ENCODE measurements around the gene DTNB.
"Not testable (repeated sequence)": the region's sequence is repeated elsewhere in the genome, so short reads cannot be mapped to it uniquely, and the experiment has no call there.

DTNB gene

DNA sequence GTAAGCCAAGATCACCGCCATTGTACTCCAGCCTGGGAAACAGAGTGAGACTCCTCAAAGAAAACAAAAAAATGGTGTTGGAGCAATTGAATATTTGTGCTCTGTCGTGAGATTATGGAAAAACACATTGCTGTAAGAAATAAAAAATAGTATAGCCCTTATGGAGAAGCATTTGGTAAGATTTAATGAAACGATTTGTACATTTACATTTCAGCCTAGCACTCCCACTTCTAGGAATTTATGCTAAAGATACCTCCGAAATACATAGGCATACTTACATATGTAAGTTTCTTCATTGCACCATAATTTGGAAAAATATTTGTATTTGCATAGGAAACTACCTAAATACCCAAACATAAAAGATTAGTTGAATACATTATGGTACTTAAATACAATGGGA is 8.7 kb upstream of the DTNB start:
- no peak for DNase-seq (ENCODE audit: low read depth)

DNA sequence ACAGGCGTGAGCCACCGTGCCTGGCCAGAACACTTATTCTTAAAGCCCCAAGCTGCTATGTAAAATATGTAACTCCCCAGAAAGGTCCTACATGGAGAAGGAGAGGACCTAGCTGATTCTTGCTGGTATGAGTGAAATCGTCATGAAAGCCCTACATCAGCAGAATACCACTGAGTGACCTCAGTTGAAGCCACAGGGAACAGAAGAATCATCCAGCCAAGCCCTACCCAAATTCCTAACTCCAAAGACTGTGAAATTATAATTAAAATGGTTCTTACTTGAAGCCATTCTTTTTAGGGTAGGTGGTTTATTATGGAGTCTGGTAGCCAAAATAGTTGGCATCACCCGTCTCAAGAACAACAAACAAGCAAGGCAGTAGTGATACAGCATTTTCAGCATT is 4.5 kb upstream of the DTNB start:
- no peak for DNase-seq (ENCODE audit: low read depth)

DNA sequence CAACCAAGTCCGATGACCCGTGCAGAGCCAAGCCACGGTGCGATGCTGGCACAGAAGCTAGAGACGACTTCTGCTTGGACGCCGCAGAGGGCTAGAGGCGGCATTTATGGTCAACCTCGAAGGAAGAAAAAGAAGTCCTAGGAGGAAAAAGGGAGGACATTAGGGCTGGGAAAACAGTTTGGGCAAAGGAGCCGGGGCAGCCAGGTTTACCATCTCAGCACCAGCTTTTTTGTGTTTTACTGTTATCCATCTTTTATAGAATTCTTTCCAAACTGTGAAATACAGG is 643 bp upstream of the DTNB start:
- DNase-seq (ENCODE audit: low read depth): no peak

DNA sequence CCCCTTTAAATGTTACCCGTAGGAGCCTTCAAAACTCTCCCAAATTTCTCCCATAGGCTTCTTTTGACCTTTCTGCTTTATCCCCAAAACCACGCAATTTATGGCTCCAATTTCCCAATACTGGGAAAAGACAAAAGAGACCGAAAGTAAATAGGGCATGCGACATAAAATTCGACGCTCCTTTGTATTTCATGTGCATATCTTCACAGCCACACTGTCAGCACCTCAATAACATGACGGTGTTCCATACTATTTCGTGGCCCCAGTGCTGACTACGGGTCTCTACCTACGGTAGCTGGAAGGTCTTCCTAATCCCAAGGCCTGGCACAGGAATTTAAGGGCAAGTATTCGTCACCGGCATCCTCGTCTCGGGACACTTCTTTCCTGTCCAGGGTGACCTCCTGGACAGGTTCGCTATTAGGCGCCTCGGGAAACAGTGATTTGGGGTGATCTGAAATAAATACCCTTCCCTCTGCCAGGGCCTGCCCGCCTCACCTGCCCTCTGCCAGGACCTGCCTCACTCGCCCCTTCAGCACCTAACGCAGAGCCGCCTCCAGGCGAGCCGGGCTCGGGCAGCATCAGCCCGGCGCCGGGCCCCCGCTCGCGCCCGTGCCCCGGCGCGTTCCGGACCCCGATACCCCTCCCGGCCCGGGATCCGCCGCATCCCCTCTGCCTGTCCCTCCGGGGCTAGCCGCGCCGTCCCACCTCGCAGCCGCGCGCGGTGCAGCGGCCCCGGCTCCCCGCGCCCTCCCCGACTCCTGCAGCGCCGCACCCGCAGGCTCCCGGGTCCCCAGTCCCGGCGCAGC is 680 bp downstream of the DTNB start:
- no peak for DNase-seq (ENCODE audit: low read depth)

DNA sequence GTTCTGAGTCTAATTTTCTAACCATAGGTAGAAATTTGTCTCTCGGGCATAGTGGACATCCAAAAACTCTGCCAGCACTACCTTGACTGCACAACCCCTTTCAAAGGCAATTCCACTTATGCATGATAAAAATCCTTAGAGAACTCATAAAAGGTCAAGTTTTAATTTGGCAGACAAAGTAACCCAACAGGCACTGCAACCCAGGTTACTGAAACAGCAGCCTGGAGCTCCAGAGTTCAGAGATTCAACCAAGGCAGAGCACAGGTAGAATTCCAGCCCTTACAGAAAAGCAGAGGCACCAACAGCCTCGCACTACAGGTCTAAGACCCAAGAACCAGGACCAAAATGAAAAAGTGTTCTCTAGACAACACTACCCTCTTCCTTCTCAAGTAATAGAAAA is 1.8 kb downstream of the DTNB start:
- no peak for DNase-seq (ENCODE audit: low read depth)

DNA sequence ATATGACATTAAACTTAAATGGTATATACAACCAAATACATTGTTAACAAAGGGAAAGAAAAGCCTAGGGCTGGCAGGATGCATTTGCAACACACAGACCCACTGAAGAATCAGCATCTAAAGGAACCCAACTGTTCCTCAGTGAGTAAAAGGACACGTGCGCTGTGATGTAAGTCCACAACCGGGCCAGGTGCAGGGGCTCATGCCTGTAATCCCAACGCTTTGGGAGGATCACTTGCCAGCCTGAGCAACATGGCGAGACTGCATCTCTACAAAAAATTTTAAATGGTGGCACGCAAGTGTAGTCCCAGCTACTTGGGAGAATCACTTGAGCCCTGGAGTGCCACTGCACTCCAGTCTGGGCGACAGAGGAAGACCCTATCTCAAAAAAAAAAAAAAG is 3.9 kb downstream of the DTNB start:
- no peak for DNase-seq (ENCODE audit: low read depth)

DNA sequence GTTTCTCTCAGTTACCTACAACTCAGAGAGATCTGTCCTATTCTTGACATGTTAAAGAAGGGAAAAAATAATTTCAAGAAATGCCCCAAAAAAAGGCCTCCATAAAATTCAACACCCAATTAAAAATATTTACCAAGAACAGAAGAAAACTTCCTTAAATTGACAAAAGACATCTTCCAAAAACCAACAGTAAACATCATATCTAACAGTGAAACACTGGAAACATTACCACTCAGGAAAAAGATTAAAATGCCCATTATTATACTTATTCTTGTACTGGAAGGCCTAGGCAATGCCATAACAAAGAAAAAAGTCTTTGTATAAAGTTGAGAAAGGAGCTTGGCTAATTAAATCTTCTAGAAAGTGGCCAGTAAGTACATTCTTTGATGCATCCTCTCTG is 7.2 kb downstream of the DTNB start:
- no peak for DNase-seq (ENCODE audit: low read depth)

DNA sequence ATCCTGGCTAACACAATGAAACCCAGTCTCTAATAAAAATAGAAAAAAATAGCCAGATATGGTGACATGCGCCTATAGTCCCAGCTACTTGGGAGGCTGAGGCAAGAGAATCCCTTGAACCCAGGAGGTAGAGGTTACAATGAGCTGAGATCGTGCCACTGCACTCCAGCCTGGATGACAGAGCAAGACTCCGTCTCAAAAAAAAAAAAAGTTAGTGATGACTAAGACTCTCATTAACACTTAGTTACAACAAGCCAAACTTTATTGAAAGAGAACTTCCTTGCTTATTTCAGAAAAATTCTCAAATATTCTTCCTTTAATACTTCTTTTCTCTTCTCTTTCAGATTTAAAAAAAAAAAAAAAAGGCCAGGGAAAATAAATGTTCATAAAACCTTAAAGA is 7.9 kb downstream of the DTNB start:
- not testable (repeated sequence) for DNase-seq (ENCODE audit: low read depth)

DNA sequence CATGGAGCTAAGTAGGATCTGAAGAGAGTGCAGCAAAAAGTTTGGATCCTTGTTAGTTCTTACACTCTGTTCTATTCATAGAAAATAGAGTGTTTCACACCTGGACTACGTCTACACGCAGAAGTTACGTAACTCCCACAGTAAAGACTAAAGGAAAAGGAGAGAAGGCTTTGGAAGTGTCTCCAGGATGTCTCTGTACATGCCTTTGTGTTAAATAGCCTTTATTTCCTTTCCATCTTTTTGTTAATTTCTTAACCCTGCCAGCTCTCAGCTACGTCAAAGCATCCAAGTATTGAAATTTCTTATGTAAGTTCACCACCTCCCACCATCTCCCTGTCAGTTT is 8.4 kb downstream of the DTNB start:
- no peak for DNase-seq (ENCODE audit: low read depth)

DNA sequence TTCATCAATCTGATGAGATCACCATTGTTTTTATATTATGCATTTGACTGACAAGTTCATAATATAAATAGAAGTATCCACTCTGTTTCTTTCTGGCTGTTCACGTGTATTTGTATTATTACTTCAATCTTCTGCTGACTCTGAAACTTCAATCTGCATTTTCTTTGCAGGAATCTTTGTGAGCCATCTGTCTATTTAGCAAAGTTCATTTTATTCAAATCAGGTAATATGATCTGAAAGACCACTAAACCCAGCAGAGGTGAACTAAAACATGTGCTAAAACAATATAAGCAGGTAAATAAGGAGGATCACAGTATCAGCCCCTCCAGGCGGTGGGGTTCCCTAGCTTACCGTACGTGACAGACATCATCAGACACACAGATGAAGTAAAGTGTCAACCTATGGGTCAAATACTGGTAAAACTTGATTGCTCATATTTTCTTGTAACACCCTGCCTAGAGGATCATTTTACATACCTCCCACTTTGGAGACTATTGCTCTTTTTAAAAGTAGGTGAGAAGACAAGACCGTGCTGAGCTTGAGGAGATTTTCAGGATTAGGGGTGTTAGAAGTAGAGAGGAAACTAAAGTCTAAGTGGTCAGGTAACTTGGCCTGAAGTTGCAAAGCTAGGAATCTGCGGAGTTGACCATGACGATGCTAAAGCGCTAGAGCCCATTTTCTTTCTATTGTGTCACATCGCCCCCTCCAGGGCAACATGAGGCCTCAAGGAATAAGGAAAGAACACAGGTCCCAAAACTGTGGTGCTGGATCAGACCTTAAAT is 9.0 kb downstream of the DTNB start:
- no peak for DNase-seq (ENCODE audit: low read depth)

DNA sequence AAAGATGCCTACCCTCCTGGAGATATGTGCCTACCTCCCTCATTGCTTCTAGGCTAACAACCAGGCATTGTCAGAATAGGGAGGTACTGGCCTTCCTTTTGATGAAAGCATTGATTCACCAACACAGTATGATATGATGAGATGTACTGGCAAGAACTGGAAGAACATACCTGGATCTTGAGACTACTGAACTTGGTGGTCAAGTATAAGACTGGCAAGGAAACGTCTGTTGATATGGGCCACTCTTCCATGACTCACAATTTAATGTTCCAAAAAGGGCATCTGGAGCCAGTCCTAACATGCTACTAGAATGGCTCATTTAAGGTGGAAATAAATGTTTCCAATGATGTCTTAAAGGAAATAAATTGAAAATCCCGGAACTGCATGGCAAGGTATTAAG is 18.1 kb downstream of the DTNB start:
- DNase-seq (ENCODE audit: low read depth): no peak

DNA sequence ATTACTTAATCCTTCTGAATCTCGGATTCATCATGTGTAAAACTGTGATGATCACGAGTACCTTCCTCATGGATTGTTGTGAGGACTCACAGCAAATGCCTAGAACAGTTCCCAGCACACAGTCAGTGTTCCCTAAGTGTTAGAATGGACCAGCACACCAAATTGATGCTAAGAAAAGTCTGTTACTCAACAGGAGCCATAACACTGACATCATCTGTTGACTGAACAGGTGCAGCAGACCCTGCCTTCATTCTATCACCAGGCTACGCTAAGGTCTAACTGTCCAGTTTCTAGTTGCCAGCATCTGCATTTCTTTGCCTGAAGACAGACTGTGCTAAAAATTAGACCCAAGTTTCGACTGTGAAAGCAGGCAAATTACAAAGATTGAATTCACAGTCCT is 18.6 kb downstream of the DTNB start:
- DNase-seq (ENCODE audit: low read depth): no peak

DNA sequence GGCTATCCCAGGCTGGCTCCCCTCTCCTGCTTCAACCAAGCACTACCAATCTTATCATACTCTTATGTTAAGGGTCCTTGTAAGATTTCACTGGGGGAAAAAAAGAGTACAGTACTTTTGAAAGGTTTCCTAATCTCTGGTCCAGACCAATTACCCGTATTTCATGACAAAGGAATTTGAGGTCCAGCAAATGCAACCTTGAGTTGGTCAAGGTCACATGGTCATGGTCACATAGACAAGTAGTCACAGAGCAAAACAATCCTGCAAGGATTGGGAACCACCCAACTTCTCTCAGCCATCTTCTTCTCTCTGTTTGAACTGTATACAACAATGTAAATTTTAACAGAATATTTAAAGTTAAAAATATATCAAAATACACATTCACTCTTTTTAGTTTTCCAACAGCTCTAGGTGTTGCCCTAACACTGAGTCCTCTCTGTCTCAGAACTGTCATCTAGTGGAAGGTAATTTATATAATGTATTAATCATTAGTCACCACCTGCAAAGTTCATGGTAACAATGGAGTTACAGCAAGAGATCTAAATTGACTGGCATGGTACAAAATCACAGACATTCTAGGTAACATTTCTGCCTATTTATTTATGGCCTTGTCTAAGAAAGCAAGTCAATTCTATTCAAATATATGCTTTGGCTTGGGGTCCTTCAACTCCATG is 21.5 kb downstream of the DTNB start:
- no peak for DNase-seq (ENCODE audit: low read depth)

DNA sequence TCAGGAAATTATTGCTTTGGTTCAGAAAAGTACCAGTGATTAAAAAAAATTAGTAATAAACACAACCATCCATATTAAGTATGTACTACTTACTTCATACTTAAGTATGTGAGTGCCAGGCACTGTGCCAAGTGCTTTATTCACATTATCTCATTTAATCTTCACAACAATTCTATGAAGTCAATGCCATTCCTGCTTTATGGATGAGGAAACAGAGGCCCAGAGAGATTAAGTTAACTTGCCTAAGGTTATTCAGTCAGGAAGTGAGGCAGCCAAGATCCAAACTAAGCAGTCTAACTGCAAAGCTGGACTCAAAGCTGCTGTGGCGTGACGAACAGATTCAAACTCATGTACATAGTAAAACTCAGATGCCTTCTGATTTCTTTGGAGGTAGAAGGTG is 22.3 kb downstream of the DTNB start:
- DNase-seq (ENCODE audit: low read depth): no peak

DNA sequence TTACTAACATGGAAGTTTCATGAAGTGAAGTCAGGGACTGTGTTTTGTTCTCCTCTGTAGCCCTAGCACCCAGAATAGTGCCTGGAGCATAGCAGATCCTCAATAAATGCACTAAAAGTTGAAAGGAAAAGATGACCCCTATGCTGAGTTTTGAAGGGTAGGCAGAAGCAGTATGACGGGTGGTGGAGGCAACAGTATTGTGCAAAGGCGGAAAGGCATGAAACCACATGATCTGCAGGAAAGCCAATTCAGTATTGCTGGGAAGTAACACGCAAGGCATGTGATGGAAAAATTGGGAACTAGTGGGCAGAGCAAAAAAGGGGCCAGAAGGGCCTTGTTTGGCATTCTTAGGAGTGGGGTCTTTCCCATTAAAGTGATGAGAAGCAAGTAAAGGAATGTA is 23.1 kb downstream of the DTNB start:
- no peak for DNase-seq (ENCODE audit: low read depth)

DNA sequence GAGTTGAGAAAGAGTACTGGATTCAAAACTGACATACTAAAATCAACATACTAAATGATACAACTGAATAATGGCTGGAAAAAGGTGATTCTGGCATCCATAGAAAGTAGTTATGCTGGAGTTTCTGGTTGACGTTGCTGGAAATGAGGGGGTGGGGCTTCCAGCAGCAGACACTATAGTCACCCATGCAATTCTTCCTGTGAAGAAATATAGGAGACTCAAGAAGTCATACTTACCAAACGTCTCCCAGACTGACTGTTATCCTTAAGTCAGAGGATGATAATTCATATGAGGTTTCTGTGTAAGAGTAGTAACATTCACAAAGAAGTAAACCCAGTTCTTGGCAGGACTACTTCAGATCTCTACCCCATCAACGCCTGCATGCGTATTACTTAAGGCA is 23.6 kb downstream of the DTNB start:
- no peak for DNase-seq (ENCODE audit: low read depth)

DNA sequence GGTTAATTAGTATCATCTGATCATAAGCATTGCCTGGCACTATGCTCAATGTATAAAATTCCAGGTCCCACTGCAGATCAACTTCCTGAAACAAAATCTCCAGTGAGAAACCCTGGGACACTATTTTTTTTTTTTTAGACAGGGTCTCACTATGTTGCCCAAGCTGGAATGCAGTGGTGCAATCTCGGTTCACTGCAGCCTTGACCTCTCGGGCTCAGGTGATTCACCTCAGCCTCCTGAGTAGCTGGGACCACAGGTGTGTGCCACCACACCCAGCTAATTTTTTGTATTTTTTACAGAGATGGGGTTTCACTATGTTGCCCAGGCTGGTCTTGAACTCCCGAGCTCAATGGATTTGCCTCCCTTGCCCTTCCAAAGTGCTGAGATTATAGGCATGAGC is 31.1 kb downstream of the DTNB start:
- DNase-seq (ENCODE audit: low read depth): no peak

DNA sequence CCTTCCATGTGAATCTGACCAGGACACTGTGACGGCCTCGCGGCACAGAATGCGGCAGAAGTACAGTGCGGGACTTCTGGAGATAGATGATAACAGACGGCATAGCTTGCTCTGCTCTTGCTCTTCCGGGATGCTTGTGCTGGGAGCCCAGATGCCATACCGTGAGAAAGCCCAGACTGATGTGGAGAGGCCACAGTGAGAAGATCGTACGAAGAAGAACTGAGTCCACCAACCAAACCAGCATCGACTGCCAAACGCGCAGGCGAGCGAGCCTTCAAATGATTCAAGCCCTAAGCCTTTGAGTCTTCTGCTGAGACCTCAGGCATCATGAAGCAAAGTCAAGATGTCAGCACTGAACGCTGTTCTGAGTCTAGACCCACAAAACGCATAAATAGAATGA is 33.7 kb downstream of the DTNB start:
- no peak for DNase-seq (ENCODE audit: low read depth)

DNA sequence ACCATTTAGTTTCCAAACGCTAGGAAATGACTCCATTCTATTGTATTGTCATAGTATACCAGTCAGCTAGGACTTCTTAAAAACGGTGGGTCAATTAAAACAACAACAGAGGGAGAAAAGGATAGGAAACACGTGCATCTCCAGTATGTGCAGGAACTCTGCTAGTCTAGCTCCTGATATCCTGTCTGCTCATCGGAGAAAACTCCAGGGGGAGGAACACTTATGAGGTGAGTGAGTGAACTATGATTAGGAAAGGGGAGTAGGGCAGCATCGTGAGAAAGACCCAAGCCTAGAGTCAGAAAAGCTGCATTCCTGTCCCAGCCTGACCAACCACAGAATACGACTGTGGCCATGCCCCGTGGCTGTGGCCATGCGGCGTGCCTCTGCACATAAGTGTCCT is 34.2 kb downstream of the DTNB start:
- no peak for DNase-seq (ENCODE audit: low read depth)

DNA sequence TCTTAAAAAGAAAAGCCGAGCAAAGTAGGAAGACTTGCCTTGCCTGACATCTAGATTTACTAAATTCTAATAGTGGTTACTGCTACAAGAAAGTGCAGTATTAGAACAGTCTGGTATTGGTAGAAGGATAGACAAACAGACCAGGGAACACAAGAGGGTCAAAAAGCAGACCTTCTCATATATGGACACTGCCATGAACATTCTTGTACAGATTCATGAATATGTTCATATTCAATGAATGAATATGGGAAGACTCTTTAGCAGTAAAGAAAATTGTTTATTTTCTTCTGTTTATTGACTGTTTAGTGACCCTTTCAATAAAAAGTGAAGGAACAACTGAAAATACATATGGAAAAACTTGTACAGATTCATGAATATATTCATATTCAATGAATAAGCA is 37.6 kb downstream of the DTNB start:
- no peak for DNase-seq (ENCODE audit: low read depth)

DNA sequence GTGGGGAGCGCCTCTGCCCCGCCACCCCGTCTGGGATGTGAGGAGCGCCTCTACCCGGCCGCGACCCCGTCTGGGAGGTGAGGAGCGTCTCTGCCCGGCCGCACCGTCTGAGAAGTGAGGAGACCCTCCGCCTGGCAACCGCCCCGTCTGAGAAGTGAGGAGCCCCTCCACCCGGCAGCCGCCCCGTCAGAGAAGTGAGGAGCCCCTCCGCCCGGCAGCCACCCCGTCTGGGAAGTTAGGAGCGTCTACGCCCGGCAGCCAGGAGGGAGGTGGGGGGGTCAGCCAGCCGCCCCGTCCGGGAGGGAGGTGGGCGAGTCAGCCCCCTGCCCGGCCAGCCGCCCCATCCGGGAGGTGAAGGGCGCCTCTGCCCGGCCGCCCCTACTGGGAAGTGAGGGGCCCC is 39.6 kb downstream of the DTNB start:
- DNase-seq (ENCODE audit: low read depth): not testable (repeated sequence)

DNA sequence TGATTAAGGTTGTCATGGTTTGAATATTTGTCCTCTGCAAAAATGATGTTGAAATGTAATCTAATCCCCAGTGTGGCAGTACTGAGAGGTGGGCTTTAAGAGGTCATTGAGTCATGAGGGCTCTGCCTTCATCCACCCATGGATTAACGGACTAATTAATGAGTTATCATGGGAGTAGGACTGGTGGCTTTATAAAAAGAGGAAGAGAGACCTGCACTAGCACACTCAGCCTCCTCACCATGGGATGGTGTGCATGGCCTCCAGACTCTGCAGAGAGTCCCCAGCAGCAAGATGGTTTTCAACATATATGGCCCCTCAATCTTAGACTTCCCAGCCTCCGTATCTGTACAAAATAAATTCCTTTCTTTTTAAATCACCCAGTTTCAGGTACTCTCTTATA is 41.0 kb downstream of the DTNB start:
- no peak for DNase-seq (ENCODE audit: low read depth)

DNA sequence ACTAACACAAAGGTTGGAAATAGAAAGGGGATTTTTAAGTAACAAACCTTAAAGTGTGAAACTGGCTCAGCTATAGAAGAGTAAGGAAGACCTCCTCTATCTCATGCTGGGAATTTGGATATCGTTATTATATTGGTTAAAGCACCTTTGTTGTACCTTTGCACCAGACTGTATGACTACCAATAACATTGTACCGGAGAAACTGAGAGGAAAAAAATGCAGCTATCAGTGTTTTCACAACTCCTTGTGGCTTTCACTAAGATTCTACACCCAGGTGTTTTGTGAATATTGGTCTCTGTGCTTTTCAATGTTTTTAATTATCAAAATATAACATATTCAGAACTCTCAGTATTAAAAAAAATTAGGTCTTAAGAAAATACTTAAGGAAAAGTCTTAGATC is 48.7 kb downstream of the DTNB start:
- DNase-seq (ENCODE audit: low read depth): no peak

DNA sequence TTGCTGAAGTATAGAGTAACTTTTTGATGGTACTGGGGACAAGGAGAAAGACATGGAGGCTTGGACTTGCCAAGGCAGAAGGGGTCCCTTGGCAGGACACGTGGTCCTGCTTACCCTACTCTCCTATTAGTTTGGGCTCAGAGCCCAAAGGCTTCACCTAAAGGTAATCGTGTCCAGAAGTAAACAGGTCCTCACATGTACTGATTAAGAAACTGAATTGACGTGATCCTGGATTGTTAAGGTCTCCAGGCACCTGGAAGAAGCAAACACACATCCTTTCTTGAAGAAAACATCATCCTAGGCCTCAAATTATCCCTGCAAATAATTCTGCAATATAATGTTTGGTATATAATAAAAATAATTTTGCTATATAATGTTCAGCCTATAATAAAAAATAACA is 50.0 kb downstream of the DTNB start:
- DNase-seq (ENCODE audit: low read depth): no peak

Data from CMK (cell line).